ENCODE measurements around the gene REEP3. TPM values are rescaled to one million over a fixed set of nuclear protein-coding genes. Genes with fewer than 3 reads are reported as not detected.

REEP3 gene
- total and polyA plus RNA-seq, 2 of the 4 experiments (the other 2 are of a cell fraction): 11.7 to 28.9 TPM

GRCh38 chr10:63528084-63528744, 7.0 kb downstream of the REEP3 start:
- H3K4ac ChIP-seq (ENCODE audit: low read depth, low read length): no peak overlapping the region
- no peak overlapping the region for H2BK20ac ChIP-seq (ENCODE audit: low read depth, low read length)
- H3K27ac ChIP-seq (ENCODE audit: insufficient read depth, low read length): no peak overlapping the region
- peaks cover 6% of the 10 kb centered on the region for H3K36me3 ChIP-seq (ENCODE audit: control insufficient read depth, insufficient read depth, low read length)
- no peak overlapping the region; the same call in 1 of the 2 replicates for H3K23ac ChIP-seq (ENCODE audit: low read depth, low read length)
- BruUV-seq (replicated peaks): no TSS peak
- no peak overlapping the region for H2BK15ac ChIP-seq (ENCODE audit: low read depth, low read length)
- peaks cover 2% of the 10 kb centered on the region; the same call in 1 of the 2 replicates for H4K20me1 ChIP-seq (ENCODE audit: insufficient read depth, low read length)
- ATAC-seq (ENCODE audit: low read depth) (no peak), DNase-seq (no peak)
- peaks cover 40 to 57% of the 10 kb centered on the region in 2 experiments for H3K79me1 ChIP-seq (ENCODE audit: low read depth in 1 of 2, low read length in 2 of 2)
- no peak overlapping the region for H2AK9ac ChIP-seq (replicated peaks; ENCODE audit: low read depth, low read length, poor library complexity)
- no peak overlapping the region for H4K5ac ChIP-seq (ENCODE audit: low read depth, low read length)
- H3K9me1 ChIP-seq (ENCODE audit: insufficient read depth, low read length): peaks cover 11% of the 10 kb centered on the region; the same call in 1 of the 2 replicates
- H3K27me3 ChIP-seq (ENCODE audit: control insufficient read depth, insufficient read depth, low read length): no peaks in the 10 kb centered on the region
- intact Hi-C loops (cut with micrococcal nuclease) (no loop called here), dilution Hi-C loops (cut with HindIII; ENCODE audit: low sequenced_read_pairs, unreplicated experiment) (no loop called here), in situ Hi-C loops (cut with MboI; ENCODE audit: low sequenced_read_pairs) (no loop called here)
- no peak overlapping the region for H2AK5ac ChIP-seq (ENCODE audit: low read depth, low read length)
- 100% methylated on average over 4 of the region's 5 CpGs; no CpG with 5 or more reads in 1 of the 2 experiments for WGBS, 2 experiments (ENCODE audit: extremely low coverage in 2 of 2, insufficient read length in 1 of 2)
- no peak overlapping the region for H3K9ac ChIP-seq (ENCODE audit: low read depth, low read length)
- H3K56ac ChIP-seq (ENCODE audit: extremely low read depth, insufficient read depth, low read length): no peak overlapping the region
- no peak overlapping the region for H3K4me2 ChIP-seq (ENCODE audit: low read depth, low read length)
- peaks cover 2% of the 10 kb centered on the region; the same call in 1 of the 2 replicates for H3K4me1 ChIP-seq (ENCODE audit: control insufficient read depth, insufficient read depth, low read length)
- H3K9me3 ChIP-seq (ENCODE audit: control insufficient read depth, insufficient read depth, low read length): no peaks in the 10 kb centered on the region
- POLR2A ChIA-PET (ENCODE audit: unreplicated experiment): no interaction called here
- H3K4me3 ChIP-seq (ENCODE audit: insufficient read depth, low read depth, low read length): no peak overlapping the region
- no peak overlapping the region for H2AFZ ChIP-seq (replicated peaks; ENCODE audit: low read length, poor library complexity)
- H2BK5ac ChIP-seq (ENCODE audit: low read depth, low read length, poor library complexity, severe bottlenecking): no peak overlapping the region
- no peak overlapping the region for H4K91ac ChIP-seq (ENCODE audit: insufficient read depth, low read depth, low read length)
- no peak overlapping the region for H3K18ac ChIP-seq (ENCODE audit: low read depth, low read length)
- TF ChIP-seq POLR2A (IDR thresholded peaks at IDR 0.05; ENCODE audit: low read depth, low read length) (no peak), BHLHE40 (IDR thresholded peaks at IDR 0.05; ENCODE audit: low read depth, low read length) (no peak), FOS (IDR thresholded peaks at IDR 0.05; ENCODE audit: low read depth, low read length) (no peak), RFX5 (IDR thresholded peaks at IDR 0.05; ENCODE audit: low read depth, low read length) (no peak), CEBPB (IDR thresholded peaks at IDR 0.05; ENCODE audit: low read depth, low read length) (no peak), CTCF (conservative IDR thresholded peaks at IDR 0.05; ENCODE audit: low read depth, low read length) (no peak), SMC3 (IDR thresholded peaks at IDR 0.05; ENCODE audit: low read depth, low read length) (no peak), USF2 (IDR thresholded peaks at IDR 0.05; ENCODE audit: low read depth, low read length) (no peak), MAZ (IDR thresholded peaks at IDR 0.05; ENCODE audit: borderline replicate concordance, low read depth, low read length) (no peak), MAFK (IDR thresholded peaks at IDR 0.05; ENCODE audit: low read depth, low read length) (no peak), RCOR1 (IDR thresholded peaks at IDR 0.05; ENCODE audit: insufficient replicate concordance, low read length) (no peak), ELK1 (IDR thresholded peaks at IDR 0.05; ENCODE audit: borderline replicate concordance, low read depth, low read length) (no peak)
- no peak overlapping the region for H2BK120ac ChIP-seq (ENCODE audit: low read depth, low read length)
- CTCF ChIA-PET: no interaction called here
- H3K14ac ChIP-seq (replicated peaks; ENCODE audit: low read depth, low read length): no peak overlapping the region
- H4K8ac ChIP-seq (ENCODE audit: low read depth in 2 of 2, low read length in 2 of 2): no peak overlapping the region

Data from IMR-90 (cell line).